Endothelial cell of umbilical vein (primary cell): ENCODE measurements around the gene QPCTL. TPM values are rescaled to one million over a fixed set of nuclear protein-coding genes. Genes with fewer than 3 reads are reported as not detected.

Experiments used
- BruUV-seq: library from RNA; stranded (reverse); fragments of 400-500 nt; replicated peaks from 2 replicates; lab custom pipeline; 2021; lab: Mats Ljungman, UMichigan
- CTCF ChIA-PET: fragments of 300-600, 350-600 bp; sonication (Branson Sonifier 250); formaldehyde crosslinking; loops from one replicate; lab custom pipeline; 2021; ENCODE audit warnings: antibody characterized with exemption, inconsistent platforms; lab: Charles Lee
- POLR2A ChIA-PET: fragments of 300-600, 350-600 bp; sonication (Branson Sonifier 250); formaldehyde crosslinking; loops from one replicate; lab custom pipeline; 2021; ENCODE audit warnings: antibody characterized with exemption, inconsistent platforms; lab: Charles Lee
- DNase-seq: peaks from one replicate; pipeline ENCODE4 v3.0.0-alpha.2; 2011; ENCODE audit warnings: low read depth, low spot score
- FAIRE-seq: peaks from 2 replicates; lab custom pipeline; 2011; peaks lifted over from hg19 to GRCh38; lab: Jason Lieb, UNC
- H2AFZ ChIP-seq: 2 replicates; pipeline ENCODE4 v1.6.0; 2012; ENCODE audit warnings: low read depth, low read length, control low read depth, inconsistent platforms
- H3K27ac ChIP-seq: 2 replicates; pipeline ENCODE4 v1.5.1; 2011; ENCODE audit warnings: low read depth, mild to moderate bottlenecking, control low read depth, low read length, moderate library complexity; ENCODE audit not compliant: insufficient read depth
- H3K27me3 ChIP-seq, 2 experiments: 2 replicates each; pipeline versions ENCODE4 v1.6.0 to v1.6.1; 2011; ENCODE audit warnings: low read length in 2 of 2, mixed read lengths in 1 of 2; ENCODE audit not compliant: control insufficient read depth in 2 of 2, insufficient read depth in 2 of 2
- H3K36me3 ChIP-seq, 2 experiments: 2 replicates in 1 of 2; 3 replicates in 1 of 2; pipeline ENCODE4 v1.5.1; 2011; ENCODE audit warnings: low read length in 2 of 2, mild to moderate bottlenecking in 1 of 2, moderate library complexity in 1 of 2; ENCODE audit not compliant: control insufficient read depth in 2 of 2, insufficient read depth in 2 of 2; ENCODE audit errors: extremely low read depth in 1 of 2
- H3K4me1 ChIP-seq: 3 replicates; pipeline ENCODE4 v1.5.1; 2011; ENCODE audit warnings: mild to moderate bottlenecking, low read length; ENCODE audit not compliant: control insufficient read depth, insufficient read depth; ENCODE audit errors: extremely low read depth
- H3K4me2 ChIP-seq: 2 replicates; pipeline ENCODE4 v1.6.1; 2011; ENCODE audit warnings: low read length, control low read depth, mixed read lengths; ENCODE audit not compliant: insufficient read depth
- H3K4me3 ChIP-seq, 3 experiments: fragments of 200-600 bp in 1 of 3; sonication (generic), shearing (Covaris generic) in 1 of 3; replicated peaks in 1 of 3; 2 replicates each; pipeline ENCODE4 v1.5.1; 2011 to 2016; ENCODE audit warnings: control low read depth in 3 of 3, low read length in 3 of 3, mild to moderate bottlenecking in 2 of 3, inconsistent platforms in 1 of 3, low read depth in 1 of 3, moderate library complexity in 1 of 3; ENCODE audit not compliant: insufficient read depth in 1 of 3
- H3K79me2 ChIP-seq: 2 replicates; pipeline ENCODE4 v1.6.0; 2012; ENCODE audit warnings: low read length, inconsistent platforms; ENCODE audit not compliant: control insufficient read depth, insufficient read depth
- H3K9ac ChIP-seq: replicated peaks from 2 replicates; pipeline ENCODE3; 2011; ENCODE audit warnings: low read length, control low read depth; ENCODE audit not compliant: insufficient read depth; ENCODE audit errors: extremely low read depth
- H3K9me1 ChIP-seq: replicated peaks from 3 replicates; pipeline ENCODE4 v1.6.0; 2011; ENCODE audit warnings: mild to moderate bottlenecking, low read length; ENCODE audit not compliant: control insufficient read depth, insufficient read depth; ENCODE audit errors: extremely low read depth
- H3K9me3 ChIP-seq: replicated peaks from 2 replicates; pipeline ENCODE4 v1.5.1; 2012; ENCODE audit warnings: low read length, inconsistent platforms; ENCODE audit not compliant: control insufficient read depth, insufficient read depth
- H4K20me1 ChIP-seq: replicated peaks from 2 replicates; pipeline ENCODE3; 2011; ENCODE audit warnings: mild to moderate bottlenecking, low read length; ENCODE audit not compliant: control insufficient read depth, insufficient read depth; ENCODE audit errors: extremely low read depth
- EZH2 ChIP-seq: IDR thresholded peaks from 2 replicates; pipeline ENCODE4 v1.6.1; 2012; ENCODE audit warnings: borderline replicate concordance, low read depth, mild to moderate bottlenecking, moderate library complexity, low read length, inconsistent platforms; ENCODE audit not compliant: severe bottlenecking
- FOS ChIP-seq: IDR thresholded peaks from 2 replicates; pipeline ENCODE4 v1.6.1; 2011; ENCODE audit warnings: mild to moderate bottlenecking, low read length, moderate library complexity, borderline replicate concordance; ENCODE audit not compliant: insufficient read depth
- JUN ChIP-seq: IDR thresholded peaks from 2 replicates; pipeline ENCODE4 v1.6.1; 2011; ENCODE audit warnings: borderline replicate concordance, low read depth; ENCODE audit not compliant: insufficient read length, insufficient read depth
- MAX ChIP-seq: IDR thresholded peaks from 2 replicates; pipeline ENCODE4 v1.6.1; 2011; ENCODE audit not compliant: insufficient read depth, insufficient read length
- POLR2A ChIP-seq: IDR thresholded peaks from 2 replicates; pipeline ENCODE4 v1.6.1; 2012; ENCODE audit warnings: low read depth, mild to moderate bottlenecking, control low read depth, low read length
- POLR2AphosphoS5 ChIP-seq: IDR thresholded peaks from 2 replicates; pipeline ENCODE4 v1.6.1; 2012; ENCODE audit warnings: low read depth, mild to moderate bottlenecking, control low read depth, low read length, moderate library complexity; ENCODE audit not compliant: insufficient read depth
- dilution Hi-C: fragments of 300-500 bp; cut with MboI; formaldehyde crosslinking; loops from one replicate; pipeline ENCODE4 v1.15.0; 2019; ENCODE audit warnings: low sequenced_read_pairs; ENCODE audit not compliant: extremely low pct_ligation_motif_present
- intact Hi-C: fragments of 100-400 bp; cut with micrococcal nuclease; formaldehyde crosslinking; loops from one replicate; pipeline ENCODE4 v1.10.0; 2022
- polyA plus RNA-seq, 4 experiments: library from polyadenylated mRNA; depleted of rRNA in 3 of 4; stranded (reverse) in 3 of 4; unstranded in 1 of 4; fragments of >200 nt; gene quantifications; 2 replicates each; pipeline versions ENCODE4 v1.2.1 to v1.2.3, GENCODE V29; 2011 to 2012; ENCODE audit warnings: missing spikeins in 1 of 4
- total RNA-seq: library from RNA; stranded (reverse); gene quantifications from 2 replicates; pipeline ENCODE4 v1.2.3, GENCODE V29; 2021
- TF ChIP-seq, protein P1 (sequence below), 2 donors: IDR thresholded peaks; 1 replicate in 1 of 2; 2 replicates in 1 of 2; pipeline ENCODE4 v1.5.1; 2011; ENCODE audit warnings: low read length in 2 of 2, mild to moderate bottlenecking in 2 of 2, moderate library complexity in 2 of 2, control low read depth in 1 of 2, inconsistent platforms in 1 of 2, low read depth in 1 of 2; ENCODE audit not compliant: insufficient read depth in 1 of 2; ENCODE audit errors: extremely low read depth in 1 of 2

Gene QPCTL
- total and polyA plus RNA-seq, 2 donors (not counting 3 experiments of a cell fraction or from before 2014, with no cell fraction given) = 17.6 to 22.5 TPM

DNA sequence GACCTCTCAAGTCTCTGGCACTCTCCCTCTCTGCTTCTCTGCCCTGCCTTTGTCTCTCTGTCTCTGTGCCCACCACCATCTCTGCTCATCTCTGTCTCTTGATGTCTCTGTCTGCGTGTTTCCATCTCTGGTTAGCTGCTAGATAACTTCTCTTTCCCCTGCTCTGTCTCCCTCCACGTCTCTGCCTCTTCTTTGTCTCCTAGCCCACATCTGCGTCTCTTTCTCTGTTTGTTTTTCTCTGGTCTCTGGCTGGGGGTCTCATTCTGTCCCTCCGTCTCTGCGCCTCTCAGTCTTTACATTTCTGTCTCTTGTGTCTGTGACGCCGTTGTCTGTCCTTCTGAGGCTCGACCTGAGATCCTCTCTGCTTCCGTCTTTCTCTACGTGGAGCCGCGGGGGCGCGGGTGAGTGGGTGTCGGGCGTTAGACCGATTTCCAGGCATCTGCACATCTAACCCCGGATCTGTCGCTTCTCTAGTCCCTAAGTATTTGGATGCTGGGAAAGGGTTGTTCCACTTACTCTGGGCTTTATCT, 24.1 kb upstream of the QPCTL start:
- intact Hi-C loops (no loop called here), dilution Hi-C loops (no loop called here)
- Histone ChIP-seq H2AFZ (peak overlapping the region; percentile 35), H3K27me3 (peaks cover 26 to 28% of the 10 kb centered on the region in 2 experiments), H3K4me3 (no peak overlapping the region), H3K4me1 (peaks cover 4% of the 10 kb centered on the region), H3K9me1 (no peaks in the 10 kb centered on the region), H4K20me1 (no peaks in the 10 kb centered on the region), H3K79me2 (no peaks in the 10 kb centered on the region), H3K36me3 (no peaks in the 10 kb centered on the region), H3K27ac (no peak overlapping the region), H3K9me3 (no peaks in the 10 kb centered on the region), H3K9ac (no peak overlapping the region), H3K4me2 (peak overlapping the region; percentile 22)
- peak; percentile 89 for TF ChIP-seq EZH2
- no peak for TF ChIP-seq POLR2A
- BruUV-seq = no TSS peak
- no peak for FAIRE-seq
- CTCF ChIA-PET = interaction anchor here (1.0 to 1.2 kb wide), 2 partner anchors 9 to 24 kb away, joined by 3 read pairs; partner anchors contain the start of gene QPCTL
- DNase-seq = no peak
- POLR2A ChIA-PET = no interaction called here

DNA sequence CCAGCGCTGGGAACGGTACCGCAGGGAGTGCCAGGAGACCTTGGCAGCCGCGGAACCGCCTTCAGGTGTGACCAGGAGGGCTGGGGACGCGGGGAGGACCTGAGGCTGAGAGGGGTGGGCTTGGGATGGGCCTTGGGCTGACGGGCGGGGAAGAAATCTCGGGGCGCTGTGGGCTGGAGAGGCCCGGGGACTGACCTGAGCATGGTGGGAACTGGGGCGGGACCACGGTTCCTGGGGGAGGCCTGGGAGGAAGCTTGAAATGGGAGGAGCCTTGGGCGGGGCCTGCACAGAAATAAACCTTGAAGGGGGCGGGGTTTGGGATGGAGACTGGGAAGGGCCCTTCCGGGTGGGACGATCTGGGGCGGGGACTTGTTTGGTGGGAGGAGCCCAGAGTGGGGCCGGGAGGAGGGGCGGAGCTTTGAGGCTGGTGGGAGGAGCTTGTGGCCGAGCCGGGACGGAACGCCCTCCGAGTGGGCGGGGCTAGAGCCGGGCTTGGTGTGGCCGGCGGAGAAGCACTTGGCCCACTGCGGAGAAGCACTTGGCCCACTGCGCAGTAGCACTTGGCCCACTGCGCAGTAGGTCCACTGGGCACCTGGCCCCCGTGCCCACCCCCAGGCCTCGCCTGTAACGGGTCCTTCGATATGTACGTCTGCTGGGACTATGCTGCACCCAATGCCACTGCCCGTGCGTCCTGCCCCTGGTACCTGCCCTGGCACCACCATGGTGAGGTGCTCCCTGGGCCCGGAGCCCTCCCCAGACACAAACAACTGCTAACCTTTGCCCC, 21.6 kb upstream of the QPCTL start:
- Histone ChIP-seq H3K4me1 (peaks cover 4% of the 10 kb centered on the region), H3K9me1 (no peaks in the 10 kb centered on the region), H3K27me3 (peaks cover 26 to 28% of the 10 kb centered on the region in 2 experiments), H4K20me1 (no peaks in the 10 kb centered on the region), H2AFZ (peak overlapping the region; percentile 46), H3K9me3 (no peaks in the 10 kb centered on the region), H3K79me2 (no peaks in the 10 kb centered on the region), H3K4me3 (no peak overlapping the region), H3K36me3 (no peaks in the 10 kb centered on the region), H3K4me2 (no peak overlapping the region), H3K27ac (no peak overlapping the region), H3K9ac (no peak overlapping the region)
- intact Hi-C loops (no loop called here), dilution Hi-C loops (no loop called here)
- DNase-seq (peak; percentile 65), FAIRE-seq (peak; percentile 68)
- BruUV-seq = no TSS peak
- TF ChIP-seq JUN (no peak), POLR2A (no peak), POLR2AphosphoS5 (no peak), FOS (no peak), MAX (no peak), EZH2 (no peak)
- TF ChIP-seq, protein P1, sequence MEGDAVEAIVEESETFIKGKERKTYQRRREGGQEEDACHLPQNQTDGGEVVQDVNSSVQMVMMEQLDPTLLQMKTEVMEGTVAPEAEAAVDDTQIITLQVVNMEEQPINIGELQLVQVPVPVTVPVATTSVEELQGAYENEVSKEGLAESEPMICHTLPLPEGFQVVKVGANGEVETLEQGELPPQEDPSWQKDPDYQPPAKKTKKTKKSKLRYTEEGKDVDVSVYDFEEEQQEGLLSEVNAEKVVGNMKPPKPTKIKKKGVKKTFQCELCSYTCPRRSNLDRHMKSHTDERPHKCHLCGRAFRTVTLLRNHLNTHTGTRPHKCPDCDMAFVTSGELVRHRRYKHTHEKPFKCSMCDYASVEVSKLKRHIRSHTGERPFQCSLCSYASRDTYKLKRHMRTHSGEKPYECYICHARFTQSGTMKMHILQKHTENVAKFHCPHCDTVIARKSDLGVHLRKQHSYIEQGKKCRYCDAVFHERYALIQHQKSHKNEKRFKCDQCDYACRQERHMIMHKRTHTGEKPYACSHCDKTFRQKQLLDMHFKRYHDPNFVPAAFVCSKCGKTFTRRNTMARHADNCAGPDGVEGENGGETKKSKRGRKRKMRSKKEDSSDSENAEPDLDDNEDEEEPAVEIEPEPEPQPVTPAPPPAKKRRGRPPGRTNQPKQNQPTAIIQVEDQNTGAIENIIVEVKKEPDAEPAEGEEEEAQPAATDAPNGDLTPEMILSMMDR (IDR thresholded peaks at IDR 0.05; ENCODE audit: extremely low read depth in 1 of 2, insufficient read depth in 1 of 2, low read depth in 1 of 2, low read length in 2 of 2) = no peak
- ChIA-PET POLR2A (no interaction called here), CTCF (interaction anchor here (0.6 to 1.8 kb wide), 5 partner anchors 10 to 98 kb away, joined by 3 to 7 read pairs (median 4); partner anchors contain the start of genes QPCTL and SIX5)
